ENCODE measurements around the gene SARDH. TPM values are rescaled to one million over a fixed set of nuclear protein-coding genes. Genes with fewer than 3 reads are reported as not detected.

SARDH gene
- total RNA-seq, 4 donors from 2014 or later, result 2.9 to 16.4 (median 5.9) TPM

DNA sequence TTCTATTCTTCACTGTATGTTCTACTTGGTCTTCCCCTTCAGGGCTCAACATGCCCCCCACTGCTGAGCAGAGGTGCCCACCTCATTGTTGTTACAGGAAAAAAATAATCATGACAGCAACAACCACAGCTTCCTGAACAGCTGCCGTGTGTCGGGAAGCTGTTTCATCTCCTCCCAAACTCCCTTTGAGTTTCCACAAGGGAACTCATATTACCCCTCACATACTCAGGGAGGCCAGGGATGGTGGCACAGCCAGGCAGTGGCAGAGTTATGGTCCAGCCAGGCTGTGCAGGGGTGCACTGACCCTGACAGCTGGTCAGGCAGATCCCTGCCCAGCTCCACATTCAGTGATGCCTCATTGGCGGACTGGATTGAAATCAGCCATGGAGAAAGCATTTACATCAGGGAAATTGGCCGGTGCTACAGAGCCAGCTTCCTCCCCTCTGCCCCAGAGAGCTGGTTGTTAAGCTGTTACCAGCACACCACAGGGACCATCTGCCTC, 37.3 kb downstream of the SARDH start:
- DNase-seq (ENCODE audit: low spot score in 2 of 2), result no peak
- Histone ChIP-seq H3K9me3 (no peaks in the 10 kb centered on the region), H3K27me3 (peaks cover 0 to 17% of the 10 kb centered on the region in 2 donors), H3K36me3 (peaks cover 0 to 9% (median 0%) of the 10 kb centered on the region in 3 donors), H3K4me3 (no peak overlapping the region), H3K27ac (peak overlapping the region in 1 of 4 donors; percentile 73), H3K4me1 (peaks cover 0 to 16% (median 10%) of the 10 kb centered on the region in 4 donors)
- no peak for TF ChIP-seq EP300 (IDR thresholded peaks at IDR 0.05)
- no peak for TF ChIP-seq CTCF (IDR thresholded peaks at IDR 0.05)
- TF ChIP-seq POLR2A (IDR thresholded peaks at IDR 0.05), result no peak
- WGBS, 2 donors, result 71 to 76% methylated on average over 4 of the region's 4 CpGs

DNA sequence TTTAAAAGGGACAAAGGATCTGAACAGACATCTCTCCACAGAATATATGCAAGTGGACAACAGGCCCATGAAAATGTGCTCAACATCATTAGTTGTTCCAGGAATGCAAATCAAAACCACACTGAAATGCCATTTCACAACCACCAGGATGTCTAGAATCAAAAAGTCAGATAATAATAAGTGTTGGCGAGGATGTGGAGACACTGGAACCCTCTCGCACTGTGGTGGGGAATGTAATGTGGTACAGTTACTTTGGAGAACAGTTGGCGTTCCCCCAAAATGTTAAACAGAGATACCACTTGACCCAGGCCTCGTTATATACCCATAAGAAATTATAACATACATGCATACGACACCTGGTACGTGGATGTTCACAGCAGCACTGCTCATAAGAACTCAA, 38.6 kb downstream of the SARDH start:
- Histone ChIP-seq H3K27me3 (peaks cover 0 to 17% of the 10 kb centered on the region in 2 donors), H3K9me3 (no peaks in the 10 kb centered on the region), H3K36me3 (peaks cover 0 to 16% (median 0%) of the 10 kb centered on the region in 3 donors), H3K4me1 (peaks cover 0 to 16% (median 10%) of the 10 kb centered on the region in 4 donors), H3K4me3 (no peak overlapping the region), H3K27ac (no peak overlapping the region)
- DNase-seq (ENCODE audit: low spot score in 2 of 2), result no peak
- WGBS, 2 donors, result 95% methylated on average over 6 of the region's 6 CpGs
- TF ChIP-seq EP300 (IDR thresholded peaks at IDR 0.05) (no peak), CTCF (IDR thresholded peaks at IDR 0.05) (no peak), POLR2A (IDR thresholded peaks at IDR 0.05) (no peak)

DNA sequence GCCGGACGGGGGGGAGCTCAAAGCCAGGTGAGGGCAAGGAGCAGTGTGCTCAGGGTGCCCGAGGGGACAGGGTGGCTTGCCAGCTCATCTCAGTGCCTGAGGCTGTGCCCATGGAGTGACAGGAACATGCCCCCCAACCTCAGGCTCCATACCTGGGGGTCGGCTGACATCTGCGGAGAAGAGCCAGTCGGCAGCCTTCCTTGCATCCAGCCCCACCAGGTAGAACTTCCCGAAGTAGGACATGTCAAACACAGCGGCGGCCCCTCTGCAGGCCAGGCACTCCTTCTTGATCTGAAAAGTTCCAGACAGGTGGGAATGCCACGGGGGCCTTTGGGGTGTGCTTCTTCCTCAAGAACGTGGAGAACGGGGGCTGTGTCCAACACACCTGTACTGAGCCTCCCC, 42.1 kb downstream of the SARDH start:
- peaks cover 0 to 1% of the 10 kb centered on the region in 2 donors for H3K27me3 ChIP-seq
- peaks cover 0 to 13% (median 0%) of the 10 kb centered on the region in 4 donors for H3K4me1 ChIP-seq
- 84 to 95% methylated on average over 12 of the region's 12 CpGs for WGBS, 2 donors
- no peak overlapping the region for H3K27ac ChIP-seq
- H3K36me3 ChIP-seq, result peaks cover 0 to 27% (median 0%) of the 10 kb centered on the region in 3 donors
- DNase-seq (ENCODE audit: low spot score in 2 of 2), result no peak
- H3K9me3 ChIP-seq, result no peaks in the 10 kb centered on the region
- no peak for TF ChIP-seq EP300 (IDR thresholded peaks at IDR 0.05)
- no peak for TF ChIP-seq POLR2A (IDR thresholded peaks at IDR 0.05)
- no peak for TF ChIP-seq CTCF (IDR thresholded peaks at IDR 0.05)
- no peak overlapping the region for H3K4me3 ChIP-seq

GRCh38 chr9:133694686-133695085, 43.5 kb downstream of the SARDH start:
- WGBS, 2 donors, result 57 to 69% methylated on average over 3 of the region's 3 CpGs

More at GRCh38 chr9:133694686-133695085, 43.5 kb downstream of the SARDH start:
- no peaks in the 10 kb centered on the region for H3K27me3 ChIP-seq
- H3K4me1 ChIP-seq, result peaks cover 0 to 13% (median 0%) of the 10 kb centered on the region in 4 donors
- TF ChIP-seq POLR2A (IDR thresholded peaks at IDR 0.05) (no peak), CTCF (IDR thresholded peaks at IDR 0.05) (no peak), EP300 (IDR thresholded peaks at IDR 0.05) (no peak)
- H3K27ac ChIP-seq, result peak overlapping the region in 1 of 4 donors; percentile 76
- peaks cover 0 to 20% (median 0%) of the 10 kb centered on the region in 3 donors for H3K36me3 ChIP-seq
- DNase-seq (ENCODE audit: low spot score in 2 of 2), result no peak
- H3K9me3 ChIP-seq, result no peaks in the 10 kb centered on the region
- H3K4me3 ChIP-seq, result no peak overlapping the region

Data from tibial nerve (tissue), 4 donors.